HT-29 (cell line): ENCODE results near the gene CDKN2C. TPM values are rescaled to one million over a fixed set of nuclear protein-coding genes. Genes with fewer than 3 reads are reported as not detected.

Experiments
- DNase-seq: peaks from one replicate; pipeline ENCODE4 v3.0.0-alpha.2; 2015; ENCODE audit warnings: low spot score
- total RNA-seq: library from RNA; depleted of rRNA; stranded (reverse); fragments of >200 nt; shearing (Covaris generic); gene quantifications from 2 replicates; pipeline ENCODE4 v1.2.3, GENCODE V29; 2014

Gene CDKN2C
- total RNA-seq, 1 experiment from 2014 or later: 14.5 TPM

DNA sequence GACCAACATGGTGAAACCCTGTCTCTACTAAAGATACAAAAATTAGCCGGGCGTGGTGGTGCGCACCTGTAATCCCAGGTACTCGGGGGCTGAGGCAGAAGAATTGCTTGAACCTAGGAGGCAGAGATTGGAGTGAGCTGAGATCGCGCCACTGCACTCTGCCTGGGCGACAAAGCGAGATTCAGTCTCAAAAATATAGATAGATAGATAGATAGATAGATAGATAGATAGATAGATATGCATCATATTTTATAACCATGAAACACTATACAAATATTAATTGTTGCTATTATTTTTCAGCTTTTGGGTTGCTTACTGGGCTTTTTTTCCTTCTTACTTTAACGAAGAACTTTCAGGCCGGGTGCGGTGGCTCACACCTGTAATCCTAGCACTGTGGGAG, 5.2 kb upstream of the CDKN2C start:
- DNase-seq: no peak

GRCh38 chr1:50966991-50967390, 3.1 kb upstream of the CDKN2C start:
- DNase-seq: no peak

GRCh38 chr1:50967416-50968157, 2.5 kb upstream of the CDKN2C start:
- DNase-seq: peak; percentile 18

- peak; percentile 89 for DNase-seq
These were observed 1.8 kb upstream of the CDKN2C start for GRCh38 chr1:50968158-50968820.

DNA sequence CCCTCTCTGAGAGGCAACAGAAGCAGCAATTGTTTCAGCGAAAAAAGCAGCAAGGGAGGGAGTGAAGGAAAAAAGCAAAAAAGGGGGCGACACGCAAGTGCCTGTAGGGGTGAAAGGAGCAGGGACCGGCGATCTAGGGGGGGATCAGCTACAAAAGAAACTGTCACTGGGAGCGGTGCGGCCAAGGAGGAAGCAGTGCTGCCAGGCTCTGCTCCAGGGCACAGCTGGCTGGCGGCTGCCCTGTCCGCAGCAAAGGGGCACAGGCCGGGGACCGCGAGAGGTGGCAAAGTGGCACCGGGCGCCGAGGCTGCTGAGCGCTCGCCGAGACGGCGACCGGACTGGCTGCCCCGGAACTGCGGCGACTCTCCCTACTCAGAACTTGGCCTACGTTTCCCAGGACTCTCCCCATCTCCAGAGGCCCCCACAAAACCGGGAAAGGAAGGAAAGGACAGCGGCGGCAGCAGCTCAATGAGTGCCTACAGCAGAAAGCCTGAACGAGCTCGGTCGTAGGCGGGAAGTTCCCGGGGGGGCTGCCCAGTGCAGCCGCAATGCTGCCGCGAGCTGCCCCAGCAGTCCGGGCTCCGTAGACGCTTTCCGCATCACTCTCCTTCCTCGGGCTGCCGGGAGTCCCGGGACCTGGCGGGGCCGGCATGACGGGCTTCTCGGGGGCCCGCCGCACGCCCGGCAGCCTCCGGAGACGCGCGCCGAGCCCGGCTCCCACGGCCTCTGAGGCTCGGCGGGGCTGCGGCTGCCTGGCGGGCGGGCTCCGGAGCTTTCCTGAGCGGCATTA, 1.0 kb upstream of the CDKN2C start:
- peak; percentile 58 for DNase-seq

DNA sequence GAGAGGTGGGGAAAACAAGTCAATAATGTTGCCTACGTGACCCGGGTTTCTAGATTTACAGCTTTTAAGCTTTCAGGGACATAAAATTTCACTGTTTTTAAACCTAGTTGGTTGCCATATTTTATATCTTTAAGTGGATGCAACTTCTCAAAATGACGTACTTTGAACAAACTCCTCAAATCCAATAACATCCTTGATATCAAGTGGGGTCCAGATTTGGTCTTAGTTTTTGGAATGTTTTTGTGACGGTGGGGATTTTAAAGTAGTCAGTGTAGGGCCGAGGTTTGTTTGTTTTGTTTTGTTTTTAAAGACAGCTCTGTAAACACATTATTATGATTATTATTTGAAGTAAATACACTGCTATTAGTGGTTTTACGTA, 453 bp downstream of the CDKN2C start:
- no peak for DNase-seq

- DNase-seq: no peak
These were observed 1.0 kb downstream of the CDKN2C start for GRCh38 chr1:50970931-50971582.

DNA sequence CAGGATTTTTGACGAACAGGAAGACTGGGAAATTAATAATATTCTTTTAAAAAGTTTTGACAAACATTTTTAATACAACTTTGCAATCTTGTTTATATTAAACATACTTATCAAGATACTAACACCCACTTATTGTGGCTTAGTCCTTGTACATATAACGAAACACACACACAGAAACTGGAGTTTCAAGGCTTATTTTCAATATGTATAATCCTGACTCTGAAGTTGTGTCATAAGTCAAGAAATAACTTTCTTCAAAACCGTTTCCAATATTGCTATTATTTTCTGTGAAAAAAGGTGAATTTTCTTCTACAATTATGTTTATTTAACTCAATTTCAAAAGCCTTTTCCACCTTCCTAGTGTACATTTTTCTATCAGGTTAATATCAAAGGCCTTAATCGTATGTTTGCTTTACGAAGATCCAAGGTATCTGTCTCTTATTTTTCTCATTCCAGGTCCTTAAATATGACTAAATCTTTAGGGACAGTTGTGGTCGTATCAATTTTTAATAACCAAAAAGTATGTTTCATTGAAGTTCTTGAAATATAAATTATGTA, 1.8 kb downstream of the CDKN2C start:
- DNase-seq: no peak

DNA sequence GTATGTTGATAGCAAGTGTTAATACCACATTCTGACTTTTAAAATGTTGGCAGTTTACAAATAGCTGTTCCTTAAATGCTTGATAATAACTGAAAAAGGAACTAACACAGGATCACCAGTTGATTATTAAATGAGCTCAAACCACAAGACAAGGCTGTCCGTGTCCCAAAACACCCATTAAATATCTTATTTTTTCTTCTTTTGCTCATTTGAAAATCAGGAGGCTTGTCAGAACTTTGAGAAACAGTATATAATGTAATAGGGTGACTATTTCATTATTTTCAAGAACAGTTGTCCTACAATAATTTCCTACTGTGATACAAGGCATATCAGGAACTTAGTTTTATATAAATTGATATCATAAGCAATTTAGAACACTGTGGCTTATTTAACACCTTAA, 2.7 kb downstream of the CDKN2C start:
- DNase-seq: no peak

DNA sequence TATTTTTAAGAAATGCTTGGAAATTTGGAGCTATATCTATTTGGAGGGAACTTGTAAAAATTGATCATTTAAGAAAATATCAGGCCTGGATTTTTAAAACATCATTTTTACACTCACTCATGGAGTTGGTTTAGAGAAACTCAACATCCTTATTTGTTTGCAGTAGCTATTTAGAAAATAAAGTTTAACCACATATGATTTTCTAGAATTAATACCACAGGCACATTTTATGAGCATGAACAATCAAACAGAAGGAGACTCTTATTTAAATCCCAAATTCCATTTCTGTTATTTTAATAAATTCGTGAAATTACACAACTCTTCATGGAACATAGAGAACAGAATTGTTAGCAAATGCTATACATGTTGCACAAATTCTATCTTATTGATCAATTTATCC, 3.2 kb downstream of the CDKN2C start:
- DNase-seq: no peak

DNA sequence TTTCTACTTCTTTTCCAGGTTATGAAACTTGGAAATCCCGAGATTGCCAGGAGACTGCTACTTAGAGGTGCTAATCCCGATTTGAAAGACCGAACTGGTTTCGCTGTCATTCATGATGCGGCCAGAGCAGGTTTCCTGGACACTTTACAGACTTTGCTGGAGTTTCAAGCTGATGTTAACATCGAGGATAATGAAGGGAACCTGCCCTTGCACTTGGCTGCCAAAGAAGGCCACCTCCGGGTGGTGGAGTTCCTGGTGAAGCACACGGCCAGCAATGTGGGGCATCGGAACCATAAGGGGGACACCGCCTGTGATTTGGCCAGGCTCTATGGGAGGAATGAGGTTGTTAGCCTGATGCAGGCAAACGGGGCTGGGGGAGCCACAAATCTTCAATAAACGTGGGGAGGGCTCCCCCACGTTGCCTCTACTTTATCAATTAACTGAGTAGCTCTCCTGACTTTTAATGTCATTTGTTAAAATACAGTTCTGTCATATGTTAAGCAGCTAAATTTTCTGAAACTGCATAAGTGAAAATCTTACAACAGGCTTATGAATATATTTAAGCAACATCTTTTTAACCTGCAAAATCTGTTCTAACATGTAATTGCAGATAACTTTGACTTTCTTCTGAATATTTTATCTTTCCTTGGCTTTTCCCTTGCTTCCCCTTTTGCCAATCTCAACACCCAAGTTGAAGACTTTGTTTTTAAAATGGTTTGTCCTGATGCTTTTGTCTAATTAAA, 4.0 kb downstream of the CDKN2C start:
- DNase-seq: no peak

DNA sequence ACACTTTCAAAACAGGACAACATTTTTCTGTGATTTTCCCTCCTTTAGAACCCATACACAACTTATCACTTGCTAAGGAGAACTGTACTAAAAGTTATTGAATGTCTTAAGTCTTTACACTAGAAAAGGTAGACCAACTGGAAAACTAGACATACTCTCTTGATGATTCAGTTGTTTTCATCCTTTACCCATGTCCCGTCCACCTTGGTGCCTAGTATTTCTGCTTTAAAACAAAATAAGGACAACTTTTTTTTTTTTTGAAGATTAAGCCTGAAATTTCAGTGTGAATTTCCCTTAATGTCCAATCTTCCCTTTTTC, 4.5 kb downstream of the CDKN2C start:
- DNase-seq: no peak

GRCh38 chr1:50975436-50975835, 5.4 kb downstream of the CDKN2C start:
- no peak for DNase-seq

DNA sequence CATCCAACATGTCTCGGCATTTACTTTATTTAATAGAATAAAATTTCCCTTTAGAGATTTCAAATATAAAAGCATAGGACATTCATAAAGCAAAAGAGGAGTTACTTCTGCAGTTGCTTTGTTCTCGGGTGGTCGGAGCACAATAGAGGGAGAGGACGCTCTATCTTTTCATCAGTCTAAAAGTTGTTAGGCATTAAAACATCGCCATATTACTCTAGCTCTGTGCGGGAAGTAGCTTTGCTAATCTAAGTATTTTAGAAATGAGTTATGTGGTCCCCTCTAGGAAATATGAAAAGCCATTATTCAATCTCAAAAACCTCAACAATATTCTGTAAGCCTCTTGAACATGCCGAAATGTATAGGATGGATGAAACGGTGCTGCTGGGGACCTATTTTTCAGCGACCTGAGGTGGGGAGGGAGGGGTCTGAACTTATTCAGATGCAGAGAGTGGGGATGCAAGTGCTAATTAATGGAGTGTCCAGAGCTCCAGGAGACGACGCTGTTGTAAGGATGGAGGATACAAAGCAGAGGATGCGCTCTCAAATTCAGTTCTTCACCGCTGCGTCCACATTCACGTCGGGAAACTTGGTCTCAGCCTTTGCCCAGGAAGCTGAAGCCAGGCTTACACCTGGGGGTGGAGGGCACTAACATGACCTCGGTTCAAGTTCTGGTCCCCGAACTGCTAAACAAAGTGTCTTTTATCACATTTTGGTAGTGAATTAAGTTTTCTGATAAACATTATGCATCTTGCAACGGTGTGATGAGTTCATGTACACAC, 6.3 kb downstream of the CDKN2C start:
- DNase-seq: no peak

DNA sequence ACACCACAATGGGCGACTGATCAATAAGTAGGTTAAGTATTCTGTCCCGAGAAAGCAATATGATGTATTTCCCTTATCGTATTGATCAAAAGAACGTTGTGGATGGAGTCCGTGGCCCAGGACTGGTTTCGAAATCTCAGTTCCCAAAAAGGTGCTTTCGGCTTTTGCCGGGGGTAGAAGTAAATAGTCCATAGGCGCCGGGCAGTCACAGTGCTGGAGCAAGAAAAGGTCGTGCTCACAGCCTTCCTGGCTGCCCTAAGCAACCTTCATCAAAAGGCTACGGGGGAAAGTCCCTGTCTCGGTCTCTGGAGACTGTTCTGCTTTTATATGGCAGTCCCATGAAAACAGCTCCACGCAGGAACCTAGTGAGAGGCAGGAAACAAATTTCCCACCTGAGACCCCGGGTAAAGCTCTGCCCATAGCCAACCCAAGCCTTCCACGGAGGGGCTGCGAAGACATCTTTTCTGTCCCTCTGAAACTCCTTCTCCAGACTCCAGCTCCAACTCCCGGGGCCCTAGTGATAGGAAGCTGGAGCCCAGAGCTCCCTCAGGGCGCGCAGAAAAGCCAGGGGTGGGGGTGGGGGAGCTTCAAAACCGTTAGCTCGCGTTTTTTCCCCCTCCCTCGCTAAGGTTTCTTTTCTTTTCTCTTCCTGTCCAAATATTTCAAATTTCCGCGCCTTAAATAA, 7.0 kb downstream of the CDKN2C start:
- no peak for DNase-seq

- peak; percentile 21 for DNase-seq
These were observed 7.6 kb downstream of the CDKN2C start for GRCh38 chr1:50977575-50978143.

- peak; percentile 48 for DNase-seq
These were observed 8.3 kb downstream of the CDKN2C start for GRCh38 chr1:50978144-50978851.

- no peak for DNase-seq
These were observed 9.1 kb downstream of the CDKN2C start for GRCh38 chr1:50978852-50979781.
